ENCODE results near the gene CIITA.

DNA sequence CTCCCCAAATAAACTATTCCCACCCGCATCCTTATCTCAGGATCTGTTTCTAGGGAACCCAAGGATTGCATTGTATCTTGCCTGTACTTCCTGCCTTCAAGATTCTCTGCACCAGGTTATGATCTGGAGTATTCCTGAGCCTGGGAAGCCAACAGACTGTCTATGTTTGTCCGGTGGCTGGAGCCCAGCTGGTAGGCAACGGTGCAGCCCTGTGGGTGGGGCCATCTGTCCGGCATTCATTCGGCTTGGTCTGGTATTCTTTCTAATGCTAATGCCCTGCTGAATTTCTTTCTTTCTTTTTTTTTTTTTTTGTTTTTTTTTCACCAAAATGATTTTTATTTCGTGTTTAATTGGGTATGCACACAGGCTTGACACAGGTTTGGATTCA lies 37.7 kb upstream of the CIITA start:
- TF ChIP-seq POLR2A (IDR thresholded peaks at IDR 0.05) = no peak
- TF ChIP-seq, protein P1, sequence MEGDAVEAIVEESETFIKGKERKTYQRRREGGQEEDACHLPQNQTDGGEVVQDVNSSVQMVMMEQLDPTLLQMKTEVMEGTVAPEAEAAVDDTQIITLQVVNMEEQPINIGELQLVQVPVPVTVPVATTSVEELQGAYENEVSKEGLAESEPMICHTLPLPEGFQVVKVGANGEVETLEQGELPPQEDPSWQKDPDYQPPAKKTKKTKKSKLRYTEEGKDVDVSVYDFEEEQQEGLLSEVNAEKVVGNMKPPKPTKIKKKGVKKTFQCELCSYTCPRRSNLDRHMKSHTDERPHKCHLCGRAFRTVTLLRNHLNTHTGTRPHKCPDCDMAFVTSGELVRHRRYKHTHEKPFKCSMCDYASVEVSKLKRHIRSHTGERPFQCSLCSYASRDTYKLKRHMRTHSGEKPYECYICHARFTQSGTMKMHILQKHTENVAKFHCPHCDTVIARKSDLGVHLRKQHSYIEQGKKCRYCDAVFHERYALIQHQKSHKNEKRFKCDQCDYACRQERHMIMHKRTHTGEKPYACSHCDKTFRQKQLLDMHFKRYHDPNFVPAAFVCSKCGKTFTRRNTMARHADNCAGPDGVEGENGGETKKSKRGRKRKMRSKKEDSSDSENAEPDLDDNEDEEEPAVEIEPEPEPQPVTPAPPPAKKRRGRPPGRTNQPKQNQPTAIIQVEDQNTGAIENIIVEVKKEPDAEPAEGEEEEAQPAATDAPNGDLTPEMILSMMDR (IDR thresholded peaks at IDR 0.05) = no peak

Measured in lower leg skin (tissue), 3 donors.